ENCODE measurements around the gene OTOP2.
A peak's percentile ranks its signal among the peaks of the same experiment; 100 is the strongest.

The OTOP2 gene

GRCh38 chr17:74918906-74919305, 5.2 kb upstream of the OTOP2 start:
- no peak for DNase-seq (ENCODE audit: low spot score)
- TF ChIP-seq CTCF (IDR thresholded peaks at IDR 0.05; ENCODE audit: extremely low read depth, missing control alignments): no peak

DNA sequence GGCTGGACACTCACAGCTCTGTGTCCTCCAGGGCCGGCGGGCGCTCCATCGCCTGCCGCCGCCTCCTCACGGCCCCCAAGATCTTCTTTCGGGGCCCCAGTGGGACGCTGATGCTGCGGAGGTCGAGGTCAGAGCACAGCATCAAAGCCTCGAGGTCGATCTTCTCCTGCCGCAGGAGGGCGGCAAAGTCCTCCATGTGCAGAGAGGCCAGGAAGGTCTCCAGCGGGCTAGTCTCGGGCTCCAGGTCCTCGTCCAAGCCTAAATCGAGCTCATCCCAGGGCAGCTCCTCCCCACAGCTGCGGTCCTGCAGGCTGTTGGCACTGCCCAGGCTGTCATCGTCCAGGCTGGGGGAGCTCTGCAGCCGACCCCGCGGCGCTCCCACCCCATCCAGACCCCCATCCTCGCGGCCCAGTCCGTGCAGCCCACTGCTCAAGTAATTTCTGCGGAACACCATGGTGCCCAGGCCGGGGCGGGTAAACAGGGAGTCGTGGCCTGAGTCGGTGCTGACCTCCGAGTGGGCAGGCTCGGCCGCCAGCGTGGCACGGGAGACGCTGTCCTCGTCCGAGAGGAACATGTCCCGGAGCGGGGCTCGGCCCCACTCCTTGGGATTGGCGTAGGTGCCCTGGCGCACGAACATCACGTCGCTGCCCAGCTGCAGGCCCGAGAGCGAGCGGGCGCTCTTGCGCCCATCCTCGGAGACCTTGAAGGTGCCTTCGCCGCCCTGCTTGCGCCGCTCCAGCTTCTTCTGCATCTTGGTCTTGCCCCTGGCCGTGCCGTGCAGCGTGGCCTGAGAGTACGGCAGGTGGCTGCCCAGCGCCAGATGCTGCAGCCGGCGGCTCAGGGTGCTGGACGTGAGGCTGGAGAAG, 4.4 kb upstream of the OTOP2 start:
- DNase-seq (ENCODE audit: low spot score): peak; percentile 76
- TF ChIP-seq CTCF (IDR thresholded peaks at IDR 0.05; ENCODE audit: extremely low read depth, missing control alignments): peak; percentile 36

- TF ChIP-seq CTCF (IDR thresholded peaks at IDR 0.05; ENCODE audit: extremely low read depth, missing control alignments): no peak
- DNase-seq (ENCODE audit: low spot score): no peak
Observed at GRCh38 chr17:74920306-74920620, 3.8 kb upstream of the OTOP2 start.

DNA sequence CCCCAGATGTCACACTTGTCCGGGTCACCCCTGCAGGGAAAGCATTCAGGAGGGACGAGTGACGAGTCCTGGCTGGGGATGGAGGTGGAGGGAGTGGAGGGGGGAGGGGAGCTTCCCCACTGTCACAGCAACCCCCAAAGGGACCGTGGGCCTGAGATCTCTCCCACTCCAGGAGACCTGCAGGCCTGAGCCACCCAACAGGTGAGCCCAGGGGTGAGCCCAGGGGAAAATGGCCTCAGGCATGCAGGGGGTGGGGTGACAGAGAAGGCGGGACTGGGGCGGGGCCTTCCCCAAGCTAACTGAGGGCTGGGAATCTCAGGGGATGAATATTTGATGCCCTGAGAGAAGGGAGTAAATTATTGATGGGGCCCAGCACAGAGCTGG, 3.4 kb upstream of the OTOP2 start:
- TF ChIP-seq CTCF (IDR thresholded peaks at IDR 0.05; ENCODE audit: extremely low read depth, missing control alignments): no peak
- DNase-seq (ENCODE audit: low spot score): no peak

GRCh38 chr17:74921026-74921681, 2.9 kb upstream of the OTOP2 start:
- no peak for DNase-seq (ENCODE audit: low spot score)

GRCh38 chr17:74921769-74922168, 2.3 kb upstream of the OTOP2 start:
- no peak for TF ChIP-seq CTCF (IDR thresholded peaks at IDR 0.05; ENCODE audit: extremely low read depth, missing control alignments)
- no peak for DNase-seq (ENCODE audit: low spot score)

More at GRCh38 chr17:74921026-74921681, 2.9 kb upstream of the OTOP2 start:
- TF ChIP-seq CTCF (IDR thresholded peaks at IDR 0.05; ENCODE audit: extremely low read depth, missing control alignments): no peak

DNA sequence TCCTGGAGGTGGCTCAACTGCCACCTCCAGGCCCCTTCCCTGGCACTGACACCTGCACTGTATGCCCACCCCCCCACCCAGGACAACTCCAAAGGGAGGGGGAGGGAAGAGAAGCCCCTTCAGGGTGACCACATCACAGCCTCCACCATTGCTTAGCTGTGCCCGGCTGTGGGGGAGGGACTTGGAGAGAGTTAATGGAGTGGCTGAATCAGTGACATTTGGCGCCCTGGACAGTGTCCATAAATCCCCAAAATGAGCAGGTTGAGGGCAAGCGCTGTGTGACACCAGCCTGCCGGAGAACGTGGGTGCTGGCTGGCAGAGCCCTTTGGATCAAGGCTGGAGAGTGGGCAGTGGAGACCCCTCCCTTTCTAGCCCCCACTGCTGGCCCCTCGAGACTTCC, 1.9 kb upstream of the OTOP2 start:
- DNase-seq (ENCODE audit: low spot score): no peak
- TF ChIP-seq CTCF (IDR thresholded peaks at IDR 0.05; ENCODE audit: extremely low read depth, missing control alignments): no peak
